Activated naive CD4-positive, alpha-beta T cell treated with anti-CD3 and anti-CD28 coated beads, Interleukin-2, amount 10 ng/mL, durations not matched to agents 7 days and 5 days (primary cell): ENCODE results near the gene TNFRSF21.

ENCODE experiments used
- CTCF ChIA-PET: fragments of 350-600 bp; sonication (Branson Sonifier 250); formaldehyde crosslinking; loops from one replicate; lab custom pipeline; 2021; ENCODE audit warnings: antibody characterized with exemption; lab: Charles Lee
- DNase-seq: peaks from one replicate; pipeline ENCODE4 v3.0.0-alpha.2; 2020
- H3K27ac Mint-ChIP-seq: one replicate; pipeline ENCODE4 v1.8.0; 2021; ENCODE audit warnings: mild to moderate bottlenecking, moderate library complexity, mixed read lengths
- H3K27me3 Mint-ChIP-seq: one replicate; pipeline ENCODE4 v1.8.0; 2021; ENCODE audit warnings: mild to moderate bottlenecking, mixed read lengths
- H3K36me3 Mint-ChIP-seq: one replicate; pipeline ENCODE4 v1.8.0; 2021; ENCODE audit warnings: mixed read lengths
- H3K4me1 Mint-ChIP-seq: one replicate; pipeline ENCODE4 v1.8.0; 2021; ENCODE audit warnings: mixed read lengths
- H3K4me3 Mint-ChIP-seq: one replicate; pipeline ENCODE4 v1.8.0; 2021; ENCODE audit warnings: mild to moderate bottlenecking, moderate library complexity, mixed read lengths
- H3K9me3 Mint-ChIP-seq: one replicate; pipeline ENCODE4 v1.8.0; 2021; ENCODE audit warnings: mixed read lengths

Gene TNFRSF21

GRCh38 chr6:47195011-47195650, 114.6 kb downstream of the TNFRSF21 start:
- H3K27ac Mint-ChIP-seq = no peak overlapping the region
- no peak for DNase-seq
- peaks cover 10% of the 10 kb centered on the region for H3K4me1 Mint-ChIP-seq
- no peak overlapping the region for H3K4me3 Mint-ChIP-seq
- CTCF ChIA-PET = no interaction called here
- H3K36me3 Mint-ChIP-seq = no peaks in the 10 kb centered on the region
- H3K27me3 Mint-ChIP-seq = peaks cover 4% of the 10 kb centered on the region
- no peaks in the 10 kb centered on the region for H3K9me3 Mint-ChIP-seq

- Mint-ChIP-seq H3K27ac (no peak overlapping the region), H3K9me3 (no peaks in the 10 kb centered on the region), H3K4me3 (no peak overlapping the region), H3K27me3 (no peaks in the 10 kb centered on the region), H3K36me3 (no peaks in the 10 kb centered on the region), H3K4me1 (no peaks in the 10 kb centered on the region)
- CTCF ChIA-PET = no interaction called here
- DNase-seq = no peak
Measured at GRCh38 chr6:47188588-47189021, 121.1 kb downstream of the TNFRSF21 start.

- H3K9me3 Mint-ChIP-seq = no peaks in the 10 kb centered on the region
- H3K36me3 Mint-ChIP-seq = no peaks in the 10 kb centered on the region
Measured at GRCh38 chr6:47187893-47188587, 121.7 kb downstream of the TNFRSF21 start.

GRCh38 chr6:47187113-47187512, 122.6 kb downstream of the TNFRSF21 start:
- no peak overlapping the region for H3K4me3 Mint-ChIP-seq
- H3K4me1 Mint-ChIP-seq = no peaks in the 10 kb centered on the region
- CTCF ChIA-PET = no interaction called here
- no peaks in the 10 kb centered on the region for H3K9me3 Mint-ChIP-seq
- H3K27ac Mint-ChIP-seq = no peak overlapping the region
- H3K27me3 Mint-ChIP-seq = no peaks in the 10 kb centered on the region
- no peak for DNase-seq
- H3K36me3 Mint-ChIP-seq = no peaks in the 10 kb centered on the region

More at GRCh38 chr6:47187893-47188587, 121.7 kb downstream of the TNFRSF21 start:
- no peak overlapping the region for H3K4me3 Mint-ChIP-seq
- CTCF ChIA-PET = no interaction called here
- H3K27me3 Mint-ChIP-seq = no peaks in the 10 kb centered on the region
- no peaks in the 10 kb centered on the region for H3K4me1 Mint-ChIP-seq
- H3K27ac Mint-ChIP-seq = no peak overlapping the region
- DNase-seq = no peak

- Mint-ChIP-seq H3K36me3 (no peaks in the 10 kb centered on the region), H3K9me3 (no peaks in the 10 kb centered on the region), H3K27ac (no peak overlapping the region), H3K27me3 (no peaks in the 10 kb centered on the region), H3K4me3 (no peak overlapping the region), H3K4me1 (no peaks in the 10 kb centered on the region)
- CTCF ChIA-PET = no interaction called here
- DNase-seq = no peak
Measured at GRCh38 chr6:47182291-47182957, 127.3 kb downstream of the TNFRSF21 start.

- Mint-ChIP-seq H3K4me3 (no peak overlapping the region), H3K36me3 (no peaks in the 10 kb centered on the region), H3K4me1 (no peaks in the 10 kb centered on the region), H3K27me3 (no peaks in the 10 kb centered on the region), H3K9me3 (no peaks in the 10 kb centered on the region), H3K27ac (no peak overlapping the region)
- CTCF ChIA-PET = no interaction called here
- DNase-seq = no peak
Measured at GRCh38 chr6:47181681-47182080, 128.0 kb downstream of the TNFRSF21 start.
